ENCODE data around the gene SPATS1. TPM values are rescaled to one million over a fixed set of nuclear protein-coding genes. Genes with fewer than 3 reads are reported as not detected.
A peak's percentile ranks its signal among the peaks of the same experiment; 100 is the strongest.

SPATS1 gene
- total and polyA plus RNA-seq, 2 of the 13 experiments (the other 11 are each of a cell fraction or from before 2014, with no cell fraction given): not detected

DNA sequence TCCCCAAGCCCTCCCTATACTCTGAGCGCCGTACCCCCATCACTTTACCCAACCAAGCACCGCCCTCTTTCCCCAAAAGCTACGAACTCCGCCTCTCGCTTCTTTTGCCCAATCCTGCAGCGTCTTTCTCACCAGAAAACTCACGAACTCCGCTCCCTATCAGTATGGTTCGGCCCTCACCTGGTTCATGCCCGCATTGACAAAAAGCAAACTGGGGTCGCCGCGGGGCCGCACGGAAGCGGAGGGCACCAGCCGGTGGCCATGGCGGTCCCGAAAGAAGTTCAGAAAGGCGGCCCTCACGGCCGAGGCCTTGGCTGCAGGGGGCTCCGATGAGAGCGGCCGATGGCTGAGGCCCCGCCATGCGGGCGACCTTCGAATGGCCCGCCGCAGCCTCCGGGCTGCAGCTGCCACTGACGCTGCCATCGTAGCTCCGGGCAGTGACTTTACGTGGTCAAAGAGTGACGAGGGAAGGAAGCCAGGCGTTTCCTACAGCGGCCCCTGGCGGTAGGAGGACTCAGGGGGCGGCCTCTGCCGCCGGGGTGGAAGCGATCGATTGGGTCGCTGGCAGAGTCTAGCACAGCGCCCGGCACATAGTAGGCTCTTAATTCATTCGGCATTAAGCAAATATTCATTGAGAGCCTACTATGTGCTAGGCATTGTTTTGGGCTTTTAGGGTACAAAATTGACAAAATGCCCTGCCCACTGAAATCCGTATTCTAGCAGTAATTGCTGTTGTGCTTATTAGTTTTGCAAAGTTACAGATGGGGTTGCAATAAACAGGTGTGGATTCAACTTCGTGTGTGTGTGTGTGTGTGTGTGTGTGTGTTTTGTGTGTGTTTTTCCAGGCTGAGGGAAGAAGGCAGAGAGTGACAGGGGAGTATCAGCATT lies 29.3 kb upstream of the SPATS1 start, which contains the start of gene AARS2 (continued):
- TF ChIP-seq, protein P1, sequence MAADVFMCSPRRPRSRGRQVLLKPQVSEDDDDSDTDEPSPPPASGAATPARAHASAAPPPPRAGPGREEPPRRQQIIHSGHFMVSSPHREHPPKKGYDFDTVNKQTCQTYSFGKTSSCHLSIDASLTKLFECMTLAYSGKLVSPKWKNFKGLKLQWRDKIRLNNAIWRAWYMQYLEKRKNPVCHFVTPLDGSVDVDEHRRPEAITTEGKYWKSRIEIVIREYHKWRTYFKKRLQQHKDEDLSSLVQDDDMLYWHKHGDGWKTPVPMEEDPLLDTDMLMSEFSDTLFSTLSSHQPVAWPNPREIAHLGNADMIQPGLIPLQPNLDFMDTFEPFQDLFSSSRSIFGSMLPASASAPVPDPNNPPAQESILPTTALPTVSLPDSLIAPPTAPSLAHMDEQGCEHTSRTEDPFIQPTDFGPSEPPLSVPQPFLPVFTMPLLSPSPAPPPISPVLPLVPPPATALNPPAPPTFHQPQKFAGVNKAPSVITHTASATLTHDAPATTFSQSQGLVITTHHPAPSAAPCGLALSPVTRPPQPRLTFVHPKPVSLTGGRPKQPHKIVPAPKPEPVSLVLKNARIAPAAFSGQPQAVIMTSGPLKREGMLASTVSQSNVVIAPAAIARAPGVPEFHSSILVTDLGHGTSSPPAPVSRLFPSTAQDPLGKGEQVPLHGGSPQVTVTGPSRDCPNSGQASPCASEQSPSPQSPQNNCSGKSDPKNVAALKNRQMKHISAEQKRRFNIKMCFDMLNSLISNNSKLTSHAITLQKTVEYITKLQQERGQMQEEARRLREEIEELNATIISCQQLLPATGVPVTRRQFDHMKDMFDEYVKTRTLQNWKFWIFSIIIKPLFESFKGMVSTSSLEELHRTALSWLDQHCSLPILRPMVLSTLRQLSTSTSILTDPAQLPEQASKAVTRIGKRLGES (CRISPR knock-in tag; IDR thresholded peaks at IDR 0.05; ENCODE audit: borderline replicate concordance): no peak
- TF ChIP-seq RBAK (CRISPR knock-in tag; IDR thresholded peaks at IDR 0.05) (peak; percentile 77; the same call in 1 of the 2 replicates), ZNF749 (CRISPR knock-in tag; IDR thresholded peaks at IDR 0.05; ENCODE audit: borderline replicate concordance) (peak; percentile 94; the same call in 1 of the 2 replicates), GTF2F1 (IDR thresholded peaks at IDR 0.05; ENCODE audit: low read length) (no peak), ZNF496 (CRISPR knock-in tag; IDR thresholded peaks at IDR 0.05; ENCODE audit: insufficient replicate concordance) (no peak), ZNF761 (CRISPR knock-in tag; conservative IDR thresholded peaks at IDR 0.05) (peak; percentile 91), HIVEP1 (CRISPR knock-in tag; IDR thresholded peaks at IDR 0.05) (peak; percentile 93), SIX4 (CRISPR knock-in tag; IDR thresholded peaks at IDR 0.05) (peak; percentile 62; the same call in 1 of the 2 replicates), ZNF274 (CRISPR knock-in tag; IDR thresholded peaks at IDR 0.05) (peak; percentile 97), ZNF367 (CRISPR knock-in tag; IDR thresholded peaks at IDR 0.05; ENCODE audit: borderline replicate concordance) (peak; percentile 79; the same call in 1 of the 2 replicates), ZNF577 (CRISPR knock-in tag; IDR thresholded peaks at IDR 0.05; ENCODE audit: borderline replicate concordance, low read depth) (no peak), CHD4 (IDR thresholded peaks at IDR 0.05; ENCODE audit: borderline replicate concordance, low read length) (peak; percentile 97), MTA3 (CRISPR knock-in tag; IDR thresholded peaks at IDR 0.05) (no peak), ATM (IDR thresholded peaks at IDR 0.05; ENCODE audit: borderline replicate concordance) (no peak)
- TF ChIP-seq, protein P2, sequence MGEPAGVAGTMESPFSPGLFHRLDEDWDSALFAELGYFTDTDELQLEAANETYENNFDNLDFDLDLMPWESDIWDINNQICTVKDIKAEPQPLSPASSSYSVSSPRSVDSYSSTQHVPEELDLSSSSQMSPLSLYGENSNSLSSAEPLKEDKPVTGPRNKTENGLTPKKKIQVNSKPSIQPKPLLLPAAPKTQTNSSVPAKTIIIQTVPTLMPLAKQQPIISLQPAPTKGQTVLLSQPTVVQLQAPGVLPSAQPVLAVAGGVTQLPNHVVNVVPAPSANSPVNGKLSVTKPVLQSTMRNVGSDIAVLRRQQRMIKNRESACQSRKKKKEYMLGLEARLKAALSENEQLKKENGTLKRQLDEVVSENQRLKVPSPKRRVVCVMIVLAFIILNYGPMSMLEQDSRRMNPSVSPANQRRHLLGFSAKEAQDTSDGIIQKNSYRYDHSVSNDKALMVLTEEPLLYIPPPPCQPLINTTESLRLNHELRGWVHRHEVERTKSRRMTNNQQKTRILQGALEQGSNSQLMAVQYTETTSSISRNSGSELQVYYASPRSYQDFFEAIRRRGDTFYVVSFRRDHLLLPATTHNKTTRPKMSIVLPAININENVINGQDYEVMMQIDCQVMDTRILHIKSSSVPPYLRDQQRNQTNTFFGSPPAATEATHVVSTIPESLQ (CRISPR knock-in tag; conservative IDR thresholded peaks at IDR 0.05): no peak; the same call in 1 of the 2 replicates
- TF ChIP-seq, protein P3, sequence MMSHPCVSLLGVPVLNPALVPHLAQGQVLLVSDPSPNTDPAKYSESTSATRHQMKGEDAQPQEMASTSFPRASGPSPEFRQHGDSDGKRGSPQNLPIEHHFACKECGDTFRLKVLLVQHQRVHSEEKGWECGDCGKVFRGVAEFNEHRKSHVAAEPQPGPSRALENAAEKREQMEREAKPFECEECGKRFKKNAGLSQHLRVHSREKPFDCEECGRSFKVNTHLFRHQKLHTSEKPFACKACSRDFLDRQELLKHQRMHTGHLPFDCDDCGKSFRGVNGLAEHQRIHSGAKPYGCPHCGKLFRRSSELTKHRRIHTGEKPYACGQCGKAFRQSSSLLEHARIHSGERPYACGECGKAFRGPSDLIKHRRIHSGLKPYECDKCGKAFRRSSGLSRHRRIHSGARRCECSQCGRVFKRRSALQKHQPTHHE (CRISPR knock-in tag; IDR thresholded peaks at IDR 0.05; ENCODE audit: borderline replicate concordance): peak; percentile 87; the same call in 1 of the 2 replicates

Data from HepG2 (cell line).